GM12875 (cell line): ENCODE data around the gene LRRC8A.

Experiments
- H3K4me3 ChIP-seq: one replicate; pipeline ENCODE4 v1.5.1; 2011; ENCODE audit warnings: low read depth, low read length, control low read depth
- TF ChIP-seq, protein P1 (sequence below): IDR thresholded peaks from 2 replicates; pipeline ENCODE4 v1.5.1; 2011; ENCODE audit warnings: low read depth, mild to moderate bottlenecking, control low read depth, inconsistent platforms, low read length, moderate library complexity, borderline replicate concordance; ENCODE audit not compliant: insufficient read depth

The LRRC8A gene

DNA sequence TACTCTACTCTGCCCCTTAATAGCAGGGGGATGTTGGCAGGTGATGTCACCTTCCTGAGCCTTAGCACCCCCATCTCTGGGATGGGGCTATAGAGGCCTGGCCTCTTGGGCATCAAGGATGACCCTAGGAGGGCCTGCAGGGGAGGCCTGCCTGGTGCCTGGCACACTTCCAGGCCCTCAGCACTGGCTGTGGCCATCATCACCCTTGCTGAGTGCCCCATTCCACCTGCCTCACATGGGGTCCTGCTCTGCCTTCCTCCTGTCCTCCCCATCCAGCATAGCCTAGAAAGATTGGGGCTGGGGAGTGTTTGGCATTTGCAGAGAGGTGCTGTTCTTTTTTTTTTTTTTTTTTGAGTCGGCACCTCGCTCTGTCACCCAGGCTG, 21.1 kb downstream of the LRRC8A start:
- no peak overlapping the region for H3K4me3 ChIP-seq
- TF ChIP-seq, protein P1, sequence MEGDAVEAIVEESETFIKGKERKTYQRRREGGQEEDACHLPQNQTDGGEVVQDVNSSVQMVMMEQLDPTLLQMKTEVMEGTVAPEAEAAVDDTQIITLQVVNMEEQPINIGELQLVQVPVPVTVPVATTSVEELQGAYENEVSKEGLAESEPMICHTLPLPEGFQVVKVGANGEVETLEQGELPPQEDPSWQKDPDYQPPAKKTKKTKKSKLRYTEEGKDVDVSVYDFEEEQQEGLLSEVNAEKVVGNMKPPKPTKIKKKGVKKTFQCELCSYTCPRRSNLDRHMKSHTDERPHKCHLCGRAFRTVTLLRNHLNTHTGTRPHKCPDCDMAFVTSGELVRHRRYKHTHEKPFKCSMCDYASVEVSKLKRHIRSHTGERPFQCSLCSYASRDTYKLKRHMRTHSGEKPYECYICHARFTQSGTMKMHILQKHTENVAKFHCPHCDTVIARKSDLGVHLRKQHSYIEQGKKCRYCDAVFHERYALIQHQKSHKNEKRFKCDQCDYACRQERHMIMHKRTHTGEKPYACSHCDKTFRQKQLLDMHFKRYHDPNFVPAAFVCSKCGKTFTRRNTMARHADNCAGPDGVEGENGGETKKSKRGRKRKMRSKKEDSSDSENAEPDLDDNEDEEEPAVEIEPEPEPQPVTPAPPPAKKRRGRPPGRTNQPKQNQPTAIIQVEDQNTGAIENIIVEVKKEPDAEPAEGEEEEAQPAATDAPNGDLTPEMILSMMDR, result no peak

DNA sequence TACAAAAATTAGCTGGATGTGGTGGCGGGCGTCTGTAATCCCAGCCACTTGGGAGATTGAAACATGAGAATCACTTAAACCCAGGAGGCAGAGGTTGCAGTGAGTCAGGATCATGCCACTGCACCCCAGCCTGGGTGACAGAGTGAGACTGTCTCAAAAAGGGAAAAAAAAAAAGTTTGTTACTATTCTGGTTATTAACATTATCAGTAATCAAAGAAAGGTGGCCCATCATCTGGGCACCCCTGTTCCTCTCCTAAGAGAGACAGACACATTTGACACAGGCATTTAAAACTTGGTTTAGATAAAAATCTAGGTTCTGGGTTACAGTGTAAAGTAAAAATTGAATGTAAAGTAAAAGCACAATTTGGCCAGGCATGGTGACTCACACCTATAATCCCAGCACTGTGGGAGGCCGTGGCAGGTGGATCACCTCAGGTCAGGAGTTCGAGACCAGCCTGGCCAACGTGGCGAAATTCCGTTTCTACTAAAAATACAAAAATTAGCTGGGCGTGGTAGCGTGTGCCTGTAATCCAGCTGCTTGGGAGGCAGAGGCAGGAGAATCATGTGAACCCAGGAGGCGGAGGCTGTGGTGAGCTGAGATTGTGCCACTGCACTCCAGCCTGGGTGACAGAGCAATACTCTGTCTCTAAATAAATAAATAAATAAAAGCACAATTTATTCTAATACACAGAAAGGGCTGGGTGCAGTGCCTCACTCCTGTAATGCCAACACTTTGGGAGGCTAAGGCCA, 22.1 kb downstream of the LRRC8A start:
- no peak overlapping the region for H3K4me3 ChIP-seq
- TF ChIP-seq, protein P1, result no peak

DNA sequence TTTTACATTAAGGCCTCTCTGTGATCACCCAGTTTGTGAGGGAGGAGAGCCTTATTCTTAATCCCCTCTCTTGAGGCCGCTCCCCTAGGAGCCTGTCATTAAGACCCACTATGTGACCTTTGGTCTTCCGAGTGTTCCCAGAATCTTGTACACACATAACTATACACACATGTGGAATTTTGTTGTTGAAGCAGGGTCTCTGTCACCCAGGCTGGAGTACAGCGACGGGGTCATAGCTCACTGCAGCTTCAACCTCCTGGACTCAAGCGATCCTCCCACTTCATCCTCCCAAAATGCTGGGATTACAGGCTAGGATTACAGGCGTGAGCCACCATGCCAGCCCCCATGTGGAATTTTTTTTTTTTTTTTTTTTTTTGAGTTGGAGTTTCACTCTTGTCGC, 24.0 kb downstream of the LRRC8A start:
- TF ChIP-seq, protein P1, result no peak
- H3K4me3 ChIP-seq, result no peak overlapping the region

DNA sequence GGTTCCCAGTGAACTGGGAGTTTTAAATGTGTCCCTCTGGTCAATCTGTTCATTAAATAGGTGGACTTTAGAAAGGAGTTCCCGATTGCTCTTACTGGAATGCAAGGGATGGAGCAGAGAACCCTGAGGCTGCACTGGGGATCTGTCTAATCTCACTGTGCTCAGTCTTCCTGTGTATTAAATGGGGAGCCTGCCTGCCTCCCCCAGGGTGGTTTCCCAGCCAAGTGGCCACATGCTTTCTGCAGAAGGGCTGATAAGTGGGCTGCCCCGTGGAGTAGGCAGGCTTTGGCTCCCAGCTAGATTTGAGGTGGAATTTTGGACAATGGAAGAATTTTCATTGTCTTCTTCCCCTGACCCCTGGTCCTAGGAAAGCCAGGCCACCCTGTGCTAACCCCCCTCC, 24.8 kb downstream of the LRRC8A start:
- H3K4me3 ChIP-seq, result no peak overlapping the region
- TF ChIP-seq, protein P1, result no peak

DNA sequence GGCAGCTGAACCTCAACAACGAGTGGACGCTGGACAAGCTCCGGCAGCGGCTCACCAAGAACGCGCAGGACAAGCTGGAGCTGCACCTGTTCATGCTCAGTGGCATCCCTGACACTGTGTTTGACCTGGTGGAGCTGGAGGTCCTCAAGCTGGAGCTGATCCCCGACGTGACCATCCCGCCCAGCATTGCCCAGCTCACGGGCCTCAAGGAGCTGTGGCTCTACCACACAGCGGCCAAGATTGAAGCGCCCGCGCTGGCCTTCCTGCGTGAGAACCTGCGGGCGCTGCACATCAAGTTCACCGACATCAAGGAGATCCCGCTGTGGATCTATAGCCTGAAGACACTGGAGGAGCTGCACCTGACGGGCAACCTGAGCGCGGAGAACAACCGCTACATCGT, 26.4 kb downstream of the LRRC8A start:
- no peak overlapping the region for H3K4me3 ChIP-seq
- TF ChIP-seq, protein P1, result no peak

DNA sequence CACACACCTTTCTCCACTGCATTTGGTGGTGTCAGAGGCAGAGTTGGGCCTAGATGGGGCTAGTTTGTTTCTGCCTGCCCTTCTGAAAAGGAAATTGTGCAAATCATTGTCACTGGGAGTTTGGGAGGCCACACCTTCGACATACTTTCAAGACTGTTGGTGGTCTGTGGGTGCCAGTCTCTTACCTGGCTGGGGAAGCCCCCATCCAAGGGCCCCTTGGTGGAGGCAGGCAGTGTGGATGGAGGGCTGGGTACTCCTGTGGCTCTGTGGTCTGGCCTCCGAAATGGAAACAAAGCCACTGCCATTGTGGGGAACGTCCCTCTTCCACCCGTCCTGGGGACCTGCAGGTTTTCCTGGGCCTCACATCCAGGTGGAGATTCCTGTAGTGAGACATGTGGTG, 27.9 kb downstream of the LRRC8A start:
- H3K4me3 ChIP-seq, result no peak overlapping the region
- TF ChIP-seq, protein P1, result no peak

DNA sequence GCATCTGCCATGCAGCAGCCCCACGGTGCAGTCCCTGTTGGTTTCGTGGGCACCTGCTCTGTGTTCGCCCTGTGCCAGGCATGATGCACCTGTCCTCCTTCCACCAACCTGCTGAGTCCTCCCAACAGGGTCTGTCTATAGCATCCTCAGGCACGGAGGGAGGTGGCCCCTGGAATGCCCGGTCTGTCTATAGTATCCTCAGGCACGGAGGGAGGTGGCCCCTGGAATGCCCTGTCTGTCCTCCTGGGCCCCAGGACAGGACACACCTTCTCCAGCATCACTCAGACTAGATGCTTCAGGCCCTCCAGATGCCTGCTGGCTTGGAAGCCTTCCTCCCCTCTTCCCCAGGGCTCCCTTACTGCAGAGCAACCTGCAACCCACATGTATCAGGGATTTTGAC, 29.0 kb downstream of the LRRC8A start:
- TF ChIP-seq, protein P1, result no peak
- no peak overlapping the region for H3K4me3 ChIP-seq
